ENCODE data around the gene CLEC16A.

CLEC16A gene

GRCh38 chr16:11047939-11048800 is 103.8 kb downstream of the CLEC16A start:
- no peak overlapping the region for H3K4me2 ChIP-seq (ENCODE audit: low read length)
- no peak overlapping the region for H4K8ac ChIP-seq (ENCODE audit: low read depth, low read length)
- H3K4ac ChIP-seq (ENCODE audit: low read depth, low read length): peak overlapping the region; percentile 45
- H2AK5ac ChIP-seq (ENCODE audit: low read length): peak overlapping the region; percentile 4
- WGBS (ENCODE audit: extremely low coverage, insufficient coverage, low lambda C conversion rate): no CpG with 5 or more reads among the region's 21 CpGs
- no peak for DNase-seq
- no peak overlapping the region for H4K5ac ChIP-seq (ENCODE audit: low read length)
- H2BK120ac ChIP-seq (ENCODE audit: low read depth, low read length): no peak overlapping the region
- H3K56ac ChIP-seq (ENCODE audit: low read length): no peak overlapping the region
- no peak overlapping the region for H3K4me3 ChIP-seq (ENCODE audit: low read length)
- H3K27me3 ChIP-seq (ENCODE audit: insufficient read depth, low read length, poor library complexity): no peaks in the 10 kb centered on the region
- no peaks in the 10 kb centered on the region for H3K79me1 ChIP-seq (ENCODE audit: low read length)
- H3K9ac ChIP-seq (ENCODE audit: low read length): no peak overlapping the region
- no peaks in the 10 kb centered on the region for H3K36me3 ChIP-seq (ENCODE audit: control insufficient read depth, insufficient read depth, low read length)
- no peaks in the 10 kb centered on the region for H3K79me2 ChIP-seq (ENCODE audit: control insufficient read depth, insufficient read depth, low read length)
- H3K27ac ChIP-seq (ENCODE audit: low read depth, low read length): no peak overlapping the region
- H2BK15ac ChIP-seq (replicated peaks; ENCODE audit: low read depth): no peak overlapping the region
- H3K23ac ChIP-seq (ENCODE audit: low read length): no peak overlapping the region
- no peak overlapping the region for H3K18ac ChIP-seq (ENCODE audit: low read length)
- H3K4me1 ChIP-seq (ENCODE audit: control insufficient read depth, low read depth, low read length): peaks cover 17% of the 10 kb centered on the region
- H2BK5ac ChIP-seq (ENCODE audit: low read length): no peak overlapping the region

- Histone ChIP-seq H3K9ac (ENCODE audit: low read length) (peak overlapping the region; percentile 33), H3K27me3 (ENCODE audit: insufficient read depth, low read length, poor library complexity) (no peaks in the 10 kb centered on the region), H3K4me1 (ENCODE audit: control insufficient read depth, low read depth, low read length) (peaks cover 17% of the 10 kb centered on the region), H3K23ac (ENCODE audit: low read length) (no peak overlapping the region), H3K27ac (ENCODE audit: low read depth, low read length) (peak overlapping the region; percentile 43), H4K5ac (ENCODE audit: low read length) (peak overlapping the region; percentile 34), H2BK5ac (ENCODE audit: low read length) (peak overlapping the region; percentile 94), H3K4ac (ENCODE audit: low read depth, low read length) (peak overlapping the region; percentile 95), H3K79me2 (ENCODE audit: control insufficient read depth, insufficient read depth, low read length) (no peaks in the 10 kb centered on the region), H3K56ac (ENCODE audit: low read length) (peak overlapping the region; percentile 83), H2BK15ac (replicated peaks; ENCODE audit: low read depth) (no peak overlapping the region), H2BK120ac (ENCODE audit: low read depth, low read length) (peak overlapping the region; percentile 63), H2AK5ac (ENCODE audit: low read length) (peak overlapping the region; percentile 97), H3K36me3 (ENCODE audit: control insufficient read depth, insufficient read depth, low read length) (no peaks in the 10 kb centered on the region), H3K4me3 (ENCODE audit: low read length) (no peak overlapping the region), H4K8ac (ENCODE audit: low read depth, low read length) (no peak overlapping the region), H3K4me2 (ENCODE audit: low read length) (no peak overlapping the region), H3K79me1 (ENCODE audit: low read length) (no peaks in the 10 kb centered on the region), H3K18ac (ENCODE audit: low read length) (peak overlapping the region; percentile 85)
- peak; percentile 92 for DNase-seq
- no CpG with 5 or more reads among the region's 3 CpGs for WGBS (ENCODE audit: extremely low coverage, insufficient coverage, low lambda C conversion rate)
Measured at GRCh38 chr16:11049396-11050059, 105.2 kb downstream of the CLEC16A start.

- peak overlapping the region; percentile 94 for H2BK5ac ChIP-seq (ENCODE audit: low read length)
- H2AK5ac ChIP-seq (ENCODE audit: low read length): peak overlapping the region; percentile 22
- H2BK15ac ChIP-seq (replicated peaks; ENCODE audit: low read depth): no peak overlapping the region
- H3K56ac ChIP-seq (ENCODE audit: low read length): peak overlapping the region; percentile 83
- H3K36me3 ChIP-seq (ENCODE audit: control insufficient read depth, insufficient read depth, low read length): no peaks in the 10 kb centered on the region
- H3K27me3 ChIP-seq (ENCODE audit: insufficient read depth, low read length, poor library complexity): no peaks in the 10 kb centered on the region
- DNase-seq: no peak
- peak overlapping the region; percentile 4 for H3K9ac ChIP-seq (ENCODE audit: low read length)
- no peak overlapping the region for H3K4me3 ChIP-seq (ENCODE audit: low read length)
- H3K79me2 ChIP-seq (ENCODE audit: control insufficient read depth, insufficient read depth, low read length): no peaks in the 10 kb centered on the region
- peaks cover 17% of the 10 kb centered on the region for H3K4me1 ChIP-seq (ENCODE audit: control insufficient read depth, low read depth, low read length)
- H4K5ac ChIP-seq (ENCODE audit: low read length): peak overlapping the region; percentile 6
- H3K18ac ChIP-seq (ENCODE audit: low read length): peak overlapping the region; percentile 7
- H3K27ac ChIP-seq (ENCODE audit: low read depth, low read length): peak overlapping the region; percentile 30
- no peak overlapping the region for H3K4me2 ChIP-seq (ENCODE audit: low read length)
- H3K23ac ChIP-seq (ENCODE audit: low read length): no peak overlapping the region
- H3K79me1 ChIP-seq (ENCODE audit: low read length): no peaks in the 10 kb centered on the region
- H4K8ac ChIP-seq (ENCODE audit: low read depth, low read length): no peak overlapping the region
- H2BK120ac ChIP-seq (ENCODE audit: low read depth, low read length): no peak overlapping the region
- WGBS (ENCODE audit: extremely low coverage, insufficient coverage, low lambda C conversion rate): no CpG with 5 or more reads among the region's 7 CpGs
- no peak overlapping the region for H3K4ac ChIP-seq (ENCODE audit: low read depth, low read length)
Measured at GRCh38 chr16:11050536-11050935, 106.2 kb downstream of the CLEC16A start.

GRCh38 chr16:11050944-11051343 is 106.6 kb downstream of the CLEC16A start:
- Histone ChIP-seq H4K8ac (ENCODE audit: low read depth, low read length) (no peak overlapping the region), H3K27ac (ENCODE audit: low read depth, low read length) (peak overlapping the region; percentile 73), H3K4me1 (ENCODE audit: control insufficient read depth, low read depth, low read length) (peaks cover 17% of the 10 kb centered on the region), H3K79me2 (ENCODE audit: control insufficient read depth, insufficient read depth, low read length) (no peaks in the 10 kb centered on the region), H3K4me2 (ENCODE audit: low read length) (no peak overlapping the region), H4K5ac (ENCODE audit: low read length) (peak overlapping the region; percentile 6), H3K9ac (ENCODE audit: low read length) (peak overlapping the region; percentile 4), H3K56ac (ENCODE audit: low read length) (peak overlapping the region; percentile 83), H3K79me1 (ENCODE audit: low read length) (no peaks in the 10 kb centered on the region), H3K27me3 (ENCODE audit: insufficient read depth, low read length, poor library complexity) (no peaks in the 10 kb centered on the region), H2BK120ac (ENCODE audit: low read depth, low read length) (no peak overlapping the region), H3K36me3 (ENCODE audit: control insufficient read depth, insufficient read depth, low read length) (no peaks in the 10 kb centered on the region), H2BK15ac (replicated peaks; ENCODE audit: low read depth) (no peak overlapping the region), H3K4me3 (ENCODE audit: low read length) (no peak overlapping the region), H3K18ac (ENCODE audit: low read length) (no peak overlapping the region), H3K4ac (ENCODE audit: low read depth, low read length) (no peak overlapping the region), H2BK5ac (ENCODE audit: low read length) (peak overlapping the region; percentile 94), H3K23ac (ENCODE audit: low read length) (no peak overlapping the region), H2AK5ac (ENCODE audit: low read length) (peak overlapping the region; percentile 22)
- DNase-seq: peak; percentile 76
- no CpG with 5 or more reads among the region's 7 CpGs for WGBS (ENCODE audit: extremely low coverage, insufficient coverage, low lambda C conversion rate)

GRCh38 chr16:11051430-11051829 is 107.1 kb downstream of the CLEC16A start:
- no peaks in the 10 kb centered on the region for H3K79me2 ChIP-seq (ENCODE audit: control insufficient read depth, insufficient read depth, low read length)
- peak overlapping the region; percentile 73 for H3K27ac ChIP-seq (ENCODE audit: low read depth, low read length)
- peak overlapping the region; percentile 78 for H3K4ac ChIP-seq (ENCODE audit: low read depth, low read length)
- no peak overlapping the region for H2BK15ac ChIP-seq (replicated peaks; ENCODE audit: low read depth)
- H4K5ac ChIP-seq (ENCODE audit: low read length): peak overlapping the region; percentile 82
- no peaks in the 10 kb centered on the region for H3K27me3 ChIP-seq (ENCODE audit: insufficient read depth, low read length, poor library complexity)
- H2BK120ac ChIP-seq (ENCODE audit: low read depth, low read length): no peak overlapping the region
- H3K9ac ChIP-seq (ENCODE audit: low read length): peak overlapping the region; percentile 31
- peak overlapping the region; percentile 90 for H3K23ac ChIP-seq (ENCODE audit: low read length)
- H3K56ac ChIP-seq (ENCODE audit: low read length): peak overlapping the region; percentile 57
- no peak overlapping the region for H3K4me3 ChIP-seq (ENCODE audit: low read length)
- no peaks in the 10 kb centered on the region for H3K79me1 ChIP-seq (ENCODE audit: low read length)
- peak overlapping the region; percentile 89 for H2BK5ac ChIP-seq (ENCODE audit: low read length)
- no peak overlapping the region for H3K4me2 ChIP-seq (ENCODE audit: low read length)
- peak overlapping the region; percentile 54 for H3K18ac ChIP-seq (ENCODE audit: low read length)
- no peak overlapping the region for H4K8ac ChIP-seq (ENCODE audit: low read depth, low read length)
- H3K36me3 ChIP-seq (ENCODE audit: control insufficient read depth, insufficient read depth, low read length): no peaks in the 10 kb centered on the region
- H2AK5ac ChIP-seq (ENCODE audit: low read length): peak overlapping the region; percentile 1
- no CpG with 5 or more reads among the region's 11 CpGs for WGBS (ENCODE audit: extremely low coverage, insufficient coverage, low lambda C conversion rate)
- no peak for DNase-seq
- H3K4me1 ChIP-seq (ENCODE audit: control insufficient read depth, low read depth, low read length): peaks cover 17% of the 10 kb centered on the region
